Measurements from ENCODE around the gene ARPC2. TPM values are rescaled to one million over a fixed set of nuclear protein-coding genes. Genes with fewer than 3 reads are reported as not detected.

ARPC2 gene
- total and polyA plus RNA-seq, 8 donors: 92.1 to 456 (median 256) TPM

DNA sequence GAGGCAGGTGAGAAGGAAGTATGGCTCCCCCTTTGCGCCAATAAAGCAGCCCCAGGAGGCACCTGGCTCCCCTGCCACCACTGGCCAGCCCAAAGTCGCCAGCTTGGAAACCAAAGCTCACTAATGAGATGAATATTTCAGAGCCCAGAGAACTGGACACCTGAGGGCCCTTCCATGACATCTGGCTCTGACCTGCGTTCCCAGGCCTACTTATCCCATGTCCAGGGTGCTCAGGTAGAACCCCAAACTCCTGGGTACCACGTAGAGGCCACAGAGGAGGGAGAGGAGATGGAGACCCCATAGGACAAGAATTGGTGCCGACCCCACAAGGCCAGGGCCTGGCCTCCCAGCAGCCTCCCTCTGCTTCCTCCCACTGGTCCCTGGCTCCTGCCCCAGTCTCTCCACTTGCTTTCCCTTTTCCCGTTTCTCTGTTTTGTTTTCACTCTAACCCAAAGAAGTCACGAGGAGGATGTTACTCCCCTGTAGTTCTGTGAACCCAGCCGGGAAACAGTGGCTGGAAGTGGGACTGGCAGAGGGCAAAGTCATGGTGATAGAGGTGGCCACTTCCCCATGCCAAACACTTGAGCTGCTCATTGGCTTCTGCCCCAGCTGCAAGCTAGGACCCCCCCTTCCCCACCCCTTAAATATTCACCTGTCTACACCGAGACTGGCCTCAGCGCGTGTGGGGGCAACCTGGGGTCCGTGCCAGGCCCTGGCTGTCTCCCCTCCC lies 74.5 kb downstream of the ARPC2 start:
- Histone ChIP-seq H3K4me3 (peak overlapping the region; percentile 64 to 95 (median 82)), H3K4me1 (peaks cover 62 to 89% (median 80%) of the 10 kb centered on the region in 4 donors), H3K9me3 (no peaks in the 10 kb centered on the region), H3K36me3 (no peaks in the 10 kb centered on the region), H3K27me3 (no peaks in the 10 kb centered on the region), H3K27ac (peak overlapping the region; percentile 97 to 100 (median 99))
- WGBS, 5 donors: 10 to 16% (median 11%) methylated on average over 10 to 12 of the region's 12 CpGs
- peak in 1 of 3 donors; percentile 25 for TF ChIP-seq POLR2AphosphoS5 (IDR thresholded peaks at IDR 0.05)
- no peak for TF ChIP-seq EP300 (IDR thresholded peaks at IDR 0.05)
- TF ChIP-seq POLR2A (IDR thresholded peaks at IDR 0.05): no peak
- peak; percentile 48 to 71 for DNase-seq
- intact Hi-C loops (cut with DNase I; ENCODE audit: low total_unique reads): no loop called here

- Histone ChIP-seq H3K4me1 (peaks cover 62 to 89% (median 79%) of the 10 kb centered on the region in 4 donors), H3K9me3 (no peaks in the 10 kb centered on the region), H3K27me3 (no peaks in the 10 kb centered on the region), H3K4me3 (peak within 1 kb of the TSS; percentile 64 to 95 (median 82)), H3K27ac (peak within 1 kb of the TSS; percentile 97 to 100 (median 99)), H3K36me3 (no peaks in the 10 kb centered on the region)
- WGBS, 5 donors: 2 to 9% (median 3%) methylated on average over 18 to 63 of the region's 63 CpGs
- peak; percentile 79 to 98 (median 94) for TF ChIP-seq POLR2AphosphoS5 (IDR thresholded peaks at IDR 0.05)
- TF ChIP-seq POLR2A (IDR thresholded peaks at IDR 0.05): peak in 1 of 4 donors; percentile 84
- no peak for TF ChIP-seq EP300 (IDR thresholded peaks at IDR 0.05)
- TF ChIP-seq CTCF (IDR thresholded peaks at IDR 0.05): peak in 4 of 7 experiments; percentile 34 to 99 (median 86)
- intact Hi-C loops (cut with DNase I; ENCODE audit: low total_unique reads): no loop called here
- DNase-seq: peak; percentile 88 to 93
Observed at GRCh38 chr2:218292048-218293014, 75.3 kb downstream of the ARPC2 start, which contains the start of gene TMBIM1. TSS of gene TMBIM1 (minus strand) at chr2:218292503. CDS start at chr2:218282141, 10,362 bp downstream.

GRCh38 chr2:218293715-218294429 lies 76.9 kb downstream of the ARPC2 start:
- H3K9me3 ChIP-seq: no peaks in the 10 kb centered on the region
- 31 to 50% (median 37%) methylated on average over 5 of the region's 5 CpGs for WGBS, 5 donors
- no peak overlapping the region for H3K4me3 ChIP-seq
- peaks cover 48 to 83% (median 72%) of the 10 kb centered on the region in 4 donors for H3K4me1 ChIP-seq
- intact Hi-C loops (cut with DNase I; ENCODE audit: low total_unique reads): no loop called here
- peak in 1 of 2 donors; percentile 41 for DNase-seq
- no peaks in the 10 kb centered on the region for H3K36me3 ChIP-seq
- peak overlapping the region; percentile 90 to 100 (median 99) for H3K27ac ChIP-seq
- TF ChIP-seq POLR2A (IDR thresholded peaks at IDR 0.05) (no peak), CTCF (IDR thresholded peaks at IDR 0.05) (no peak), POLR2AphosphoS5 (IDR thresholded peaks at IDR 0.05) (no peak), EP300 (IDR thresholded peaks at IDR 0.05) (no peak)
- no peaks in the 10 kb centered on the region for H3K27me3 ChIP-seq

DNA sequence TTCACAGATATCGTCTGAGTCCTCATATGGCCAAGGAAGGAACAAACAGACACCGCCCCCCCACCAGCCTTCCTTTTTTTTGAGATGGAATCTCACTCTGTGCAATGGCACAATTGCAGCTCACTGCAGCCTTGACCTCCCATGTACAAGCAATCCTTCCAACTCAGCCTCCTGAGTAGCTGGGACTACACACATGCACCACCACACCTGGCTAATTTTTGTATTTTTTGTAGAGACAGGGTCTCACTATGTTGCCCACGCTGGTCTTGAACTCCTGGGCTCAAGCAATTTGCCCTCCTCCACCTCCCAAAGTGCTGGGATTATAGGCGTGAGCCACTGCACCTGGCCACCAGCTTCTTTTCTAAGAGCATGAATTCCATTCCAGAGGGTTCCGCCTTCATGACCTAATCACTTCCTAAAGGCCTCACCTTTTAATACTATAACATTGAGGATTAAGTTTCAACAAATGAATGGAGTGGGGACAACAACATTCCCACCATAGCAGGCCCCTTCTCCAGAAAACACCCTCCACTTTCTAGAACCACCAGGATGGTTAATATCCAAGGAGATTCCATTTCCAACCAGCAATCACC lies 77.5 kb downstream of the ARPC2 start:
- no peaks in the 10 kb centered on the region for H3K9me3 ChIP-seq
- H3K36me3 ChIP-seq: no peaks in the 10 kb centered on the region
- DNase-seq: peak; percentile 54 to 74
- peak overlapping the region; percentile 90 to 100 (median 99) for H3K27ac ChIP-seq
- no peaks in the 10 kb centered on the region for H3K27me3 ChIP-seq
- intact Hi-C loops (cut with DNase I; ENCODE audit: low total_unique reads): loop anchor here (5.0 kb wide), 1 partner anchor 63 kb away; the partner anchor contains the start of gene CATIP
- peaks cover 41 to 77% (median 66%) of the 10 kb centered on the region in 4 donors for H3K4me1 ChIP-seq
- no peak overlapping the region for H3K4me3 ChIP-seq
- no peak for TF ChIP-seq POLR2AphosphoS5 (IDR thresholded peaks at IDR 0.05)
- no peak for TF ChIP-seq POLR2A (IDR thresholded peaks at IDR 0.05)
- TF ChIP-seq EP300 (IDR thresholded peaks at IDR 0.05): no peak
- TF ChIP-seq CTCF (IDR thresholded peaks at IDR 0.05): no peak
- WGBS, 5 donors: 30 to 66% (median 49%) methylated on average over 5 of the region's 5 CpGs

All from stomach (tissue), 9 donors.